ENCODE results near the gene CNTNAP5.

CNTNAP5 gene

GRCh38 chr2:124961132-124961531 is 936.0 kb downstream of the CNTNAP5 start:
- no peak for DNase-seq

Data from activated CD4-positive, CD25-positive, alpha-beta regulatory T cell (primary cell).